Measurements from ENCODE around the gene ATP11B. TPM values are rescaled to one million over a fixed set of nuclear protein-coding genes. Genes with fewer than 3 reads are reported as not detected.
A peak's percentile ranks its signal among the peaks of the same experiment; 100 is the strongest.

Gene ATP11B
- total and polyA plus RNA-seq, 10 of the 15 experiments (the other 5 are each of a cell fraction or from before 2014, with no cell fraction given), result 10.3 to 66.9 (median 36.7) TPM

GRCh38 chr3:182925330-182925943 lies 132.1 kb downstream of the ATP11B start (continued):
- TF ChIP-seq CHD2 (IDR thresholded peaks at IDR 0.05; ENCODE audit: borderline replicate concordance, low read depth, low read length) (peak; percentile 39; the same call in 1 of the 2 replicates), ZNF687 (IDR thresholded peaks at IDR 0.05) (peak; percentile 92), RUNX3 (IDR thresholded peaks at IDR 0.05; ENCODE audit: low read length) (peak; percentile 46), NFYB (IDR thresholded peaks at IDR 0.05; ENCODE audit: insufficient read depth, low read depth, low read length) (no peak), NR2C2 (IDR thresholded peaks at IDR 0.05; ENCODE audit: borderline replicate concordance, control insufficient read depth, insufficient read length, low read depth) (no peak), RELB (IDR thresholded peaks at IDR 0.05; ENCODE audit: low read depth) (peak; percentile 90), ZNF24 (IDR thresholded peaks at IDR 0.05) (0 out of 2 replicates have a peak, but pooled peaks have one; percentile 19), ZNF274 (IDR thresholded peaks at IDR 0.05; ENCODE audit: insufficient read depth, insufficient read length) (no peak), MEF2A (IDR thresholded peaks at IDR 0.05; ENCODE audit: insufficient read depth, low read depth, low read length) (peak; percentile 90), BMI1 (IDR thresholded peaks at IDR 0.05; ENCODE audit: borderline replicate concordance) (no peak), SKIL (IDR thresholded peaks at IDR 0.05; ENCODE audit: low read depth, poor library complexity, severe bottlenecking) (peak; percentile 40), PML (IDR thresholded peaks at IDR 0.05; ENCODE audit: low read length) (0 out of 2 replicates have a peak, but pooled peaks have one; percentile 38), TCF12 (IDR thresholded peaks at IDR 0.05; ENCODE audit: low read depth, low read length) (0 out of 2 replicates have a peak, but pooled peaks have one; percentile 43), IKZF1 (conservative IDR thresholded peaks at IDR 0.05) (peak; percentile 58), YY1 (IDR thresholded peaks at IDR 0.05; ENCODE audit: low read depth, low read length) (peak; percentile 97), ATF2 (IDR thresholded peaks at IDR 0.05; ENCODE audit: low read length) (peak; percentile 31), GATAD2B (conservative IDR thresholded peaks at IDR 0.05; ENCODE audit: low read depth) (0 out of 2 replicates have a peak, but pooled peaks have one; percentile 7), PAX5 (IDR thresholded peaks at IDR 0.05; ENCODE audit: borderline replicate concordance, low read depth, low read length) (peak; percentile 44; the same call in 1 of the 2 replicates)
